ENCODE data around the gene HPCAL1.
A peak's percentile ranks its signal among the peaks of the same experiment; 100 is the strongest.

Gene HPCAL1

DNA sequence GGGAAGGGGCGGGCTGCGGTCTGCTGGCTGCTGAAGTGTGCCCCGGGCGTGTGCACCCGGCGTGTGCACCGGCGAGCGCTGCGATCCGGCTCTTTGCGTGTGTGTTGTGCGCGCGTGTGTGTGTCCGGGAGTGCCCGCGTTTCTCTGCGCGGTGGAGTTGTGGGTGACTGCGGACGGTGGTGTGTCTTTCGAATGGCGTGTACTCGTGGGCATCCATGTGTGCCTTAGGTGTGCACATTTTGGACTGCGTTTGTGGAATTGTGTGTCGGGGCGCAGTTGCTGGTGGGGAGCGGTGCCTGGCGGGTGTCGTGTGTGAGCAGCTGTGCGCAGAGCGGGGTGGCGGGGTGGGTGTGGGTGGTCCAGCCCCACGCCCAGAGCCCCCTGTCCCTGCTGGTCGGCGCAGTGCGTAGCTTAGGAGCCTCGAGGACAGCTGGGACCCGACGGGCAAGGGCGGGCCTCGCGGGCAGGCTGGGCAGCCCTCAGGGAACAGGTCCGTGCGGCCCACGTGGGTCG, 533 bp downstream of the HPCAL1 start:
- DNase-seq (ENCODE audit: low spot score) = peak; percentile 35

DNA sequence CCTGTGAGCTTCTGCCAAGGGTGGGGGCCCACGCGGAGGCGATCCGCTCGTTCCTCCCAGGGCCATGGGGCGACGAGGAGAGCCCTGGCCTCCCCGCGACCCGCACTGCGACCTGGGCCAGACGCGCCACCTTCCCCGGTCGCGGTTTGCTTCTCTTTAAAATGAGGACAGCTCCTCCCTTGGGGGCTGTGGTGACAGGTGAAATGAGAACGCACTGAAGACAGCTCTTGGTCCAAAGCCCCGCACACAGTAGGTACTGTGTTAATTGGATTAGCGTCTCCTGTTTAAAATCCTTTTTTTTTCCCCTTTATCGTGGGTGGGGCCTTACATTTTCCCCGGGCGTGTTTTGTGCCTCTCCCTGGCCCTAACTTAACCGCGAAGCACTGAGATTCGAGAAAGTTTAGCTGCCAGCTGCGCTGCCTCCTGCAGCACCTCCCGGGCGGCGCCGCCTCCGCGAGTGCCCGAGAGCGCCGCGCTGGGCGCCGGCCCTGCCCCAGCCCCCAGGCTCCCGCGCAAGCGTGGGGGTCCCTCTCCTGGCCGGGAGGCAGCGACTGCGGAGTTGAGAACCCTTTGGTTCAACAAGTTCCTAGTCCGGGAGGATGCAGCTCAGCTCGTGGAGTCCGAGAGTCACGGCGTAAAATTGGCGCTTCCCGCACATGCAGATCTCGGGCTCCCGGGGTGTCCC, 1.1 kb downstream of the HPCAL1 start:
- DNase-seq (ENCODE audit: low spot score) = peak; percentile 69

DNA sequence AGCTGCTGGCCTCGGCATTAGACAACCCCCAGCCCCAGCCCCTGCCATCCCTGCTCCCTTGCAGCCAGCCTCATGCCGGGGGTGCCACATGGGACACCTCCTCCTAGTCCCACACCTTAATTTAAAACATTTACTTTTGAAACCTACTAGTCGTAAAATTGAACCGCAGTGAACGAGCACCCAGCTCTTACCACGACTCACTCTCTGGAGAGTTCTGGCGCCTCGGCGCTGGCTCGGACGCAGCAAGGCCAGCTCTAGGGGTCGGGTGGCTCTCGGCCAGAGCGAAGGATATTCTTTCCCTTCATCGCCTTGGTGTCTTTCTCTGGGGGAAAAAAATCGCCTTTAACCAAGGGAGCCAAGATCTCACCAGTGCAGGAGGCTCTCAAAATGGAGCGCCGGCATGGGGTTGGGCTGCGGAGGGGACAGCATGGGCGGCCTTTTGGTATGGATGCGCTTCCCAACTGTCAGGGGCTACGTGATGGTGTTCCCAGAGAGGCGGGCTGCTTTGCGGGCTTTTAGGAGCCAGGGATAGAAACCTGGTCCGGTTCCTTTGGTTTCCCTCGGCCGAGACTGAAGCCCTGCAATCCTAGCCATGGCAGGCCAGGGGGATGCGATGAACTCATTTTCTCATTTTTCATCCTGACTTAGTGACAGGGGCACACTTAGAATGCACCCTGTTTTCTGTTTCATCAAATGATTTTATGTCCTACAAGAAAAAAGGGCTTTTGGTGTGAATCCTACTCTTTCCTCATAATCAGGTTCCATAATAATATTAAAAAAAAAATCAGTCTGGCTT, 2.0 kb downstream of the HPCAL1 start:
- DNase-seq (ENCODE audit: low spot score) = peak; percentile 21

DNA sequence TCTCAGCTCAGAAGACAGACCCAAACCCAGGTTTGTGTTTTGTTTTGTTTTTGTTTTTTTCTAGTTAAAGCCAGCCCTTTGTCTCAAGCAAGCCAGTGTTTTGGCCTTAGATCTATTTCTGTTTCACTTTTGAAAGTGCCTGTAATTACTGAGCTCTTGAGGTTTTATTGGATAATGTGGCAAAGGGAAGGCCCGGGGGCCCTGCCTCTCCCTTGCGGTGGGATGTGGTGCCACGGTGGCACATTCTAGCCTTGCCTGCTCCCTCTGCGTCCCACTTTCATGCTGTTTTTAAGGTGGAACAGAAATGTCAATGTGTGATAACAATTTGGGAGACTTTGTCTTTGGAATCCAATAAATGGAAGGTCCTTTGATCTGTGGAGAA, 2.5 kb downstream of the HPCAL1 start:
- DNase-seq (ENCODE audit: low spot score) = no peak

DNA sequence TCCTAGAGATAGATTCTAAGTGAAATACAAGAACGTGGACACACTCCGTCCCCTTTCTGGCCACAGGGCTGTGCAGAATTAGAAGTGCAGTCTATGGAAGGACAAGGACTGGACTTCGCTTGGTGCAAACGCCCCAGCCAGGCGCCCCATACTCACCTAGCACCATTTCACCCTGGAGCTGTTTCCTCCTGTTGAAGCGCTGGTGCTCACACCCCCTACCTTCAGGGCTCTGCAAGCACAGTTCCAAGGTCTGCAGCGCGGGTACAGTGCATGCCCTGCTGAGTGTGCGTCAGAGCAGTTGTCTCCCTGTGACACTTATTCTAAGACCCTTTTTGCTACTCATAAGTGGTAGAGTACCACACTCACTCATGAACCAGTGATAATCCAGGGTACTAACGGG, 3.0 kb downstream of the HPCAL1 start:
- DNase-seq (ENCODE audit: low spot score) = peak; percentile 50

DNA sequence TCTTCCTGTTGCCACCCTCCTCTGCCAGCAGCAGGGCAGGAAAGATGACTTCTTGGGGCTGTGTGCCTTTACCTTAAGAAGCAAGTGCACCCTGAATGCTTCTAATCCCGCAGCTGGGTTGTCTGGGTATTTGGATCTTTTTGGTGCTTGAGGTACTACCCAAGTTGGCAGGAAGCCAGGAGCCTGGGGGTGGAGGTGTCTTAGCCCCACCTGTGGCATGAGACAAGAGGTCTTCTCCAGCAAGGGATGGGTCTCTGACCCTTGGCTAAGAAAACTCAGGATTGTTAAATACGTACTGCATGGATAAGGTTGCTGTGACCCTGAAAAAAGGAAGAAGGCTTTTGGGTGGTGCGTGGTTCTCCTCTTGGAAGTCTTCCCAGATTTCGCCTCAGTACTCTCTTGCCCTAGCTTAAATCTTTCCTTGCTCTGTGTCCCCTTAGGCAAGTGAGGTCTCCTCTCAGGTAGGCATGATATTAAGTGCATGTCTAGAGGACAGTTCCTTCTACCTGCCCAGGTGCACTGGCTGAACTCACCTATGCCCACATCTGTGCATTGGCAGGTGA, 4.3 kb downstream of the HPCAL1 start:
- no peak for DNase-seq (ENCODE audit: low spot score)

DNA sequence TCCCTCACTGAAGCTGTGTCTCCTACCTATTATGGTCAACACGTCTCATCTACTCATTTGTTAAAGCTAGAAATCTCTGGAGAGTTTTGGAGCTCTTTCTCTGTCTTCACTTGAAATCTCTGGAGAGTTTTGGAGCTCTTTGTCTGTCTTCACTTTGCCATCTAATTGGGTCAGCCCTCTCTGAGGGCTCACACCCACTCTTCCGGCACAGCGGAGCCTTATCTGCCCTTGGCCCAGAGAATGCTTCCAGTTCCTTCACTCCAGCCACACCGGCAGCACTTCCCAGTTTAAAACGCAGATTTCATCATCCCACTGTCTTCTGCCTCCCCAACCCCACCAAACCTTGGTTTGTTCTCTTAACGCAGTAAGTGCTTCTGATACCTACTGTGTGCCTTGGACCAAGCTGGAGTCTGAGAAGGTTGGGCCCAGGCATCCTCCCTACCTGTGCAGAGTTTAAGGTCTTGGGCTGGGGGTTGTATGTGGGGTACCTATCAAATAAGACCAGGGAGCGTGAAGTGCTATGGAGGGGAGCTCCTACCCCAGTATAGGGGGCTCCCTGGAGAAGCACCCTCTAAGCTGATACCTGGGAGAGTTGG, 5.0 kb downstream of the HPCAL1 start:
- no peak for DNase-seq (ENCODE audit: low spot score)

DNA sequence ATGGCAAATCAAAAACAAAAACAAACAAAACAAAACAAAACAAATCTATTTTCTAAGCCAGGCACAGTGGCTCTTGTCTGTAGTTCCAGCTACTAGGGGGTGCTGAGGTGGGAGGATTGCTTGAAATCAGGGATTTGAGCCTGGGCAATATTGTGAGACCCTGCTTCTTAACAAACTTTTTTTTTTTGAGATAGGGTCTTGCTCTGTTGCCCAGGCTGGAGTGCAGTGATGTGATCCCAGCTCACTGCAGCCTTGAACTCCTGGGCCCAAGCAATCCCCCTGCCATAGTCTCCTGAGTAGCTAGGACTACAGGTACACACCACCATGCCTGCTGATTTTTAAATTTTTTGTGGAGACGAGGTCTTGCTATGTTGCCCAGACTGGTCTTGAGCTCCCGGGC, 6.2 kb downstream of the HPCAL1 start:
- DNase-seq (ENCODE audit: low spot score) = no peak

DNA sequence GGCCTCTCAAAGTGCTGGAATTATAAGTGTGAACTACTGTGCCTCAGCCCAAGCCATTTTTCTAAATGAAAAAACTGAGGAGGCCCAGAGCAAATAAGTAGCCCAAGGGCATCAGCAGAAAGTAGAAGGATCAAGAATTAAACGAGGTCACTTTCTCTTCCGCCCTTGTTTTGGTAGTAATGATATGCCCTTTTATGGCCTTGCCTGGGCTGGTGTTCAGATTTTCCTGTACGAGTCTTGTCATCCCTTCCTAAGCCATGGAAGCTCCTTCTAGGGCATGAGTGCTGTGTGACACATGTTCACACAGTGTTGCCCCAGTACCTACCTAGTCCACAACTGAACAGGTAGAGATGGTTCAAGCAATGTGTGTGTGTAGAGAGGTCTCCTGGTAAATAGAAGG, 6.6 kb downstream of the HPCAL1 start:
- DNase-seq (ENCODE audit: low spot score) = no peak

DNA sequence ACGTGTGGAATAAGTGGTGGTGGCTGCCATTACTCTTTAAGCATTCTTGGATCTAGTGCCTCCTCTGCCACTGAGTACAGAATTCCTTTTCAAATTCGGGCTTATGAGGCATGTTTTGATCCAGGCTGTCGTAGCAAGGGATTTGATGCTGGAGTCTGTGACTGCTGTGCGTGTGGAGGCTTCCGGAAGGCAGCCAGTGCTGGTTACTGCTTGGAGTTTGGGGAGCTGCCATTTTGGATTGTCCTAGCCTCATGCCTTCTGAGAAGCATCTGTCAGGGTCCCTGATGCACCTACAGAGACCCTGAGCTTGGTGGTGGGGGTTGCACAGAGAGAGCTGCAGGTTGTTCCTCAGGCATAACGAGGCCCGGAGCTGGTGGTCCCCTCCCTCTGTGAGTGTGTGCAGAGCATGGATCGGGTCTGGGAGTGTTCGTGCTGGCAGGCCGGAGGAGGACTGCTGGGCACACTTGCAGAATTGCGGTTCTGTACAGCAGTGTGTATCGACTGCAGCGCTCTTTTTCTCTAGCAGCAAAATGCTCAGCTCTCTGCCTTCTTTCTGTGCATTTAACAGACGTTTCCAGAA, 7.7 kb downstream of the HPCAL1 start:
- no peak for DNase-seq (ENCODE audit: low spot score)

DNA sequence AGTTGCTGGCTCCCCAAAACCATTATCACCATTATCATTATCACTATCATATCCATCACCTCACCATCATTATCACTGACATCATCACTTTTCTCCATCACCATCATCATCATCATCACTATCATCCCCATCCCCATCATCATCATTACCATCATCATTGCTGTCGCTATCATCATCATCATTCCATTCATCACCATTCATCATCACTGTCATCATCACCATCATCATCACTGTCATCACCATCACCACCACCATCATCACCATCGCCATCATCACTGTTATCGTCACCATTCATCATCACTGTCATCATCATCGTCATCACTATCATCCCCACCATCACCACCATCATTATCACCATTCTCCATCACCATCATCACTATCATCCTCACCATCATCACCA, 9.0 kb downstream of the HPCAL1 start:
- DNase-seq (ENCODE audit: low spot score) = no peak

DNA sequence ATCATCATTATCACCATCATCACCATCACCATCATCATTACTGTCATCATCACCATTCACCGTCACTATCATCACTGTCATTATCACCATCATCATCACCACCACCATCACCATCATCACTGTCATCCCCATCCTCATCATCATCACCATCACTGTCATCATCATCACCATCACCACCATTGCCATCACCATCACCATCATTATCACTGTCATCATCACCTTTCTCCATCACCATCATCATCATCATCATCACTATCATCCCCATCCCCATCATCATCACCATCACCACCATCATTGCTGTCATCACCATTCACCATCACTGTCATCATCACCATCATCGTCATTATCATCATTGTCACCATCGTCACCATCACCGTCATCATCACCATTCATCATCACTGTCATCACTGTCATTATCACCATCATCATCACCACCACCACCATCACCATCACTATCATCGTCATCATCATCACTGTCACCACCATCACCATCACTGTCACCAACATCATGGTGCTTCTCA, 9.8 kb downstream of the HPCAL1 start:
- no peak for DNase-seq (ENCODE audit: low spot score)

DNA sequence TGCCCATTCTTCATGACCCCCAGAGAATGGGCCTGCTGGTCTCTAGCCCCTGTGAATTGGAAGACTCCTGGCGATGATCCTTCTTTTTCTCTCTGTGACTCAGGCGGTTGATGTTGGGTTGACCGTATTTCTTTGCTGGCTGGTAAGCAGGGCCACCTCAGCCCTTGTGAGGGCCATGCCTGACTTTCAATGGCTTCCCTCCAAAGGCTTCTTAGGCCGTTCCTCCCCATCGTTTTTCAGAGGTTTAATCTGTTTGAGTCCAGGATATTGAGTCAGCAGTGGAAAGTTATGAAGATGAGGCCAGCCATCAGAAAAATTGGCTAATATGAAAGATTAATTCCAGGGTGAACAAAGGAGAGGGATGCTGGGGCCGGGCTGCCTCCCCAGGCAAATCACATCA, 13.6 kb downstream of the HPCAL1 start:
- no peak for DNase-seq (ENCODE audit: low spot score)

DNA sequence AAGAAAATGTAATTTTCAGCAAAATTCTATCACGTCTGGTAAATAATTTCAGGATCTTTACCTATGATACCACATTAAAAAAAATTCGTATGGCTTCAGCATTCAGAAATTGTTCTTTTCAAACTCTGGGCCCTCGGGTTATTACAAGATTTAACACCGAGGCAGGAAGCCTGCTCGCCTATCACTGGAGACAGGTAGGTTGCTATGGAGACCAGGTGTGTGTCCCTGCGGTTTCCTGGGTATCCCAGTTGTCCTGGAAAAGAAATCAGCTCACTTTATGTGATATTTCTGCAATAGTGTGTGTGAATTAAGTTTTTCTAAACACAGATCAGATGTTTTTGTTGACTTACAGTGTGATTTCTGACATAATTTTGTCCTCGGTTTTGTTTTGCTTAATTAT, 14.2 kb downstream of the HPCAL1 start:
- no peak for DNase-seq (ENCODE audit: low spot score)

DNA sequence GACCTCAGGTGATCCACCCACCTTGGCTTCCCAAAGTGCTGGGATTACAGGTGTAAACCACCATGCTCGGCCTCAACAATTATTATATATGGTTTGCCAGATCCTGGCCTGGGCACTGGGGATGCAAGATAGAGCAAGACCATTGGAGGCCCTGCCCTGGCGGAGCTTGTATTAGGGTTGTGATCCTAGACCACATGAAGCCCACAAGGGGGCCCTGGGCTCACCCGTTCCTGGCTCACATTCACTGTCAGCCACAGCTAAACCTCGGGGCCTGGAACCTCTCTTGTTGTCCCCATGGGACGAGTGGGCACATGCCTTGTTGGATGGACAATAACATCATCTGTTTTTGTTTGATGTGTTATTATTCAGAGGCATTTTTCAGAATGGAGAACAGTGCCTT, 14.9 kb downstream of the HPCAL1 start:
- DNase-seq (ENCODE audit: low spot score) = no peak

DNA sequence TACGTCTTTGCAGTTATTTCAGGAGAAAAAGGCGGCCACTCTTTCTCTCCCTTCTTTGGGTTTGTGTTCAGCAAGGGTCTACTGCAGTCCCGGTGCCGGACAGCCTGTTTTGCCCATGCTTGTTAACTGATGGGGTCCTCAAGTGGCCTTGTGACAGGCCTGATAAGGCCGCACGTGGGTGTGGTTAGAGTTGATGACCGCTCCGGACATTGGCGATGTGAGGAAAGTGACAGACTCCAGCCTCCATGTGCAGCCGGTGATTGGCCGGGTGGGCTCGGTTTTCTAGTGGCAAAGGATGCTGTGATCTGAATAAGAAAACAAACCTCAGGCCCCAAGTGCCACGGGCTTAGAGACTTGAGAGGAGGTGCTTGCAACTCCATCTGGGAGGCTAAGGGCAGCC, 15.6 kb downstream of the HPCAL1 start:
- DNase-seq (ENCODE audit: low spot score) = no peak

DNA sequence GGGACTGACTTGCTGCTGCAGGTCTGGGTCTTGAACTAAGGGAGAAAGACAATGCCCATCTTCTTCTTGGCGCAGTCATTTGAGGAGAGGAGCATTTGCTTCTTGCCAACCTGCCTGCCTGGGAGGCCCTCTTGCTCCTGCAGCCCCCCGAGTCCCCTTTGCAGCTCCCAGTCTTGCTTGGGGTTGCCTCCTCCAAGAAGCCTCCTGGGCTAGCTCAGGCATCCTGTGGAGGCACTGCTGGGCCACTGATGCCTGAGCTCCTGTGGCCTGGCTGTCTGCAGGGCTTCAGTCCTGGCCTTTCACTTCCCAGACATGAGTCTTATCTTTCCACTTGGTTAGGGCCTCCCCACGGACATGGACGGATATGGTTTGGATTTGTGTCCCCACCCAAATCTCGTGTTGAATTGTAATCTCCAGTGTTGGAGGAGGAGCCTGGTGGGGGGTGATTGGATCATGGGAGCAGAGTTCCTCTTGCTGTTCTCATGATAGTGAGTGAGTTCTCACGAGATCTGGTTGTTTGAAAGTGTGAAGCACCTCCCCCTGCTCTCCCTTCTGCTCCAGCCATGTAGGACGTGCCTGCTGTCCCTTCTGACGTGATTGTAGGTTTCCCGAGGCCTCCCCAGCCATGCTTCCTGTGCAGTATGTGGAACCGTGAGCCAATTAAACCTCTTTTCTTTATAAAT, 17.3 kb downstream of the HPCAL1 start:
- DNase-seq (ENCODE audit: low spot score) = no peak

DNA sequence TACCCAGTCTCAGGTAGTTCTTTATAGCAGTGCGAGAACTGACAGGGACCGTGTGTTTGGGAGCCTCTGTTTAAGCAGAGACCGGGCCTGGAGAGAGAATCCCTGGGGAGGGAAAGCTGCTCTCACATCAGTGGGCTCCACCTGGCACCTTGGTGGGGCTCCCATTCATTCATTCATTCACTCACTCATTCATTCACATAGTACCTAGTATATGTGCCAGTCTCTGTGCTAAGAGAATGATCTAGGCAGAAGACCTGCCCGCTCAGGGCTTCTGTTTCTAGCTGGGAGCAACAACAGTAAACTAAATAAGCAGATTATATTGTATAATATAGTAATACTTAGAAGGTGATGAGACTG, 17.8 kb downstream of the HPCAL1 start:
- no peak for DNase-seq (ENCODE audit: low spot score)

DNA sequence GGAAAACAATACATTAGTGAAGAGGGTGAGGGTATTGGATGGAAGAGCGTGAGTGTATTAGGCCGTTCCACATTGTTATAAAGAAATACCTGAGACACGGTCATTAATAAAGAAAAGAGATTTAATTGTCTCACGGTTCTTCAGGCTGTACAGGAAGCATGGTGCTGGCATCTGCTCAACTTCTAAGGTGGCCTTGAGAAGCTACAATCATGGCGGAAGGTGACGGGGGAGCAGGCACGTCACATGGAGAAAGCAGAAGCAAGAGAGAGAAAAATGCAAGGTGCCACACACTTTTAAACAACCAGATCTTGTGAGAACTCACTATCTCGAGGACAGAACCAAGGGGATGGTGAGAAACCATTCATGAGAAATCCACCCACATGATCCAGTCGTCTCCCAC, 18.2 kb downstream of the HPCAL1 start:
- DNase-seq (ENCODE audit: low spot score) = no peak

DNA sequence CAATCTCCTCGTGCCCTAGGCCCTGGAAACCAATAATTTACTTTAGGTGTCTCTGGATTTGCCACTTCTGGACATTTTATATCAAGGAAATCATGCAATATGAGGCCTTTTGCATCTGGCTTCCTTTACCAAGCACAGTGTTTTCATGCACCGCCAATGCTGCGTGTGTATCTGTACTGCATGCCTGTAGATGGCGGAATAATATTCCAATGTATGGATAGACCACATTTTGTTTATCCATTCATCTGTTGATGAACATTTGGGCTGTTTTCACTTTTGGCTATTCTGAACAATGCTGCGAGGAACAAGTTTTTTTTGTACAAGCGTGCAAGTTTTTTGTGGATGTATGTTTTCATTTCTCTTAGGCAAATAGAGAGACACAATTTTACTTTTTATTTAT, 18.9 kb downstream of the HPCAL1 start:
- no peak for DNase-seq (ENCODE audit: low spot score)

DNA sequence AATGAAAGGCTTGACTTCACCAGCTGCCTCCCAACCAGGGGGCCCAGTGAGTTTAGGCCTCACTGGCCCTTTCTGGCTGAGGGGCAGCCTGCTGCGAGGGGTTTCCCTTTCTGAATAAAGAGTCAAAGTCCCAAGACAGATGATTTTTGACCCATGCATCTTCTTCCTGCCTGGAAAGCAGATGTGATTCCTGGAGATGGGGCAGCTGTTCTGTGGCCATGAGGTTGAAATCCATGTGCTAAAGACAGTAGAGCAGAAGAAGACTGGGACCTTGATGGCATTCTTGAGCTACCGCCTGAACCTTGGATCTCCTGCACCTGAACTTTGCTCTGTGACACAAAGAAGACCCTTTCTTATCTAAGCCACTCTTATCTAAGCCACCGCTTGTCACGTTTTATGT, 19.8 kb downstream of the HPCAL1 start:
- DNase-seq (ENCODE audit: low spot score) = no peak

DNA sequence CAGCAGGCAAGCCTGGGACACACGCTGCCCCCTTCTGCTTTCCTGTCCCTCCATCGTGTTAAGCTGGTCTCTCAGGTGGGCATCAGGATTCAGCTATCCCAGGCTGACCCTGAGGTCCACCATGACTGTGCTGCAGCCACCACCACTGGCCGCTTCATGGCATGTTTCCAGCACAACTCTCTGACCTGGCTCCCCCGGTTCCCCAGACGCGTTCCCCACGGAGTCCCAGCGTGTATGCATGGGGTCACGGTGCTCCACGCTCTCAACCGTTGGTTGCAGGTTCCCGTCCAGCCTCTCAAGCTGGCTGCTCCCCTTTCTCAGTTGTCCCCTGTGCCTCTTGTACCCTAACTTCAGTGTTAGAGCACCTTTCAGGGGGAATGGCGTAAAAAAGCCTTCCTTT, 20.3 kb downstream of the HPCAL1 start:
- DNase-seq (ENCODE audit: low spot score) = no peak

All from RKO (cell line).